GM21423 (cell line): ENCODE results near the gene PSMC5.
"Not testable (repeated sequence)": the region's sequence is repeated elsewhere in the genome, so short reads cannot be mapped to it uniquely, and the experiment has no call there.

ENCODE experiments used
- ATAC-seq: cut with Tn5 transposase; IDR thresholded peaks from one replicate; pipeline ENCODE4 v1.9.1; 2021; ENCODE audit warnings: mild to moderate bottlenecking, moderate library complexity; ENCODE audit not compliant: unreplicated experiment

PSMC5 gene

DNA sequence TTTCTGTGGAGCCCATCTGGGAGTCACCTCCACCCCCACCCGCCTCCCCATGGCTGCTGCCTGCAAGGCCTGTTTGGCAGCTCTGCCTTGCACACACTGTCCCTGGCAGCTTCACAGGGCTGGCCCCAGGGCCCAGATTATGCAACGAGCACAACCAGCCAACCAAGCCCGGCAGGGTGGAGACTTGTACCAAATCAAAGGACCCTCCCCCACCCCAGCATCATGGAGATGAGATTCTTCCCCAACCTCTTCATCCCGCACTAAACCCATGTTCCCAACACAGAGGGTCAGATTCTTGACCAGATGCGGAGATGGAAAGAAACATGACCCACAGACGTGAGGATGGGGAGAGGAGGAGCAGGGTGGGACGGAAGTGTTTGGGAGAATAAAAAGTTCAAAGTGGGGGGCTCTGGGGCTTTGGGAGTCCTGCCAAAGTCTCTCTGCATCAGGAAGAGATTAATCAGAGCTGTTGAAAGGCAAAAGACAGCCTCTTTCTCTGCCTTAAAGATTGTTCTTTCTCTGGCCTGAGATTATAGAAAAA lies 11.5 kb downstream of the PSMC5 start:
- no peak for ATAC-seq

DNA sequence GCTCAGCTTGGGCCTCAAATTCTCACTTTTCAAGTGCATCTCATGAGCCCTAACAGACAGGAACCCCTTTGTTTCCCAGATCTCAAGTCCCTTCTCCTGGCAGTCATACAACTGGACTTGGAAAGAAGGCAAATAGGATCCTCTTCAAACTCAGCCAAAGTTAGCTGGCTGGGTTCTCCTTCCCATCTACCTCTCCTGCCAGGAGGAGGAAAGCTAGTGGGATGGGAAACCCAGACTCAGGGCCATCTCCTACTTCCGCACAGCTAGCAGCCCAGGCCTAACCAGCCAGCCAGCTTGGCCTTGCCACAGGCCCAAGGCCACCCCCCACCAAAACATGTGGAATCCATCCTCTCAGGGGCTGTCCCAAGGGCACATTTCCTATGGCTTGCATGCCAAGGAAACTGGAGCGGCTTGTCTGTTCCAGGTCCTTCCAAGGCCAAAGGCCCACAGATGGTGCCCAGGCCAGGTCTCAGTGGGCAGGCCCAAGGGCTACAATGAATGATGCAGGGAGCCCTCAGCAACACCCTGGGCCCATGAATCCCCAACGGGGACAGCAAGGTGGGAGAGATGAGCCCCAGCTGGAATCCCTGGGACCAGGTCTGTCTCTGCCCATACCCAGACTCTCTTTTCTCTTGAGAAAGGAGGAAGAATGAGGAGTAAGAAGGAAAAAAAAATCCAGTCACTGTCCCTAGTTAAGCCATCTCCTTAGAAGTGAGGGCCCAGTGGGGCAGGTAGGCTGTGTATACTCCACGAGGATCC lies 13.5 kb downstream of the PSMC5 start:
- ATAC-seq, result no peak

DNA sequence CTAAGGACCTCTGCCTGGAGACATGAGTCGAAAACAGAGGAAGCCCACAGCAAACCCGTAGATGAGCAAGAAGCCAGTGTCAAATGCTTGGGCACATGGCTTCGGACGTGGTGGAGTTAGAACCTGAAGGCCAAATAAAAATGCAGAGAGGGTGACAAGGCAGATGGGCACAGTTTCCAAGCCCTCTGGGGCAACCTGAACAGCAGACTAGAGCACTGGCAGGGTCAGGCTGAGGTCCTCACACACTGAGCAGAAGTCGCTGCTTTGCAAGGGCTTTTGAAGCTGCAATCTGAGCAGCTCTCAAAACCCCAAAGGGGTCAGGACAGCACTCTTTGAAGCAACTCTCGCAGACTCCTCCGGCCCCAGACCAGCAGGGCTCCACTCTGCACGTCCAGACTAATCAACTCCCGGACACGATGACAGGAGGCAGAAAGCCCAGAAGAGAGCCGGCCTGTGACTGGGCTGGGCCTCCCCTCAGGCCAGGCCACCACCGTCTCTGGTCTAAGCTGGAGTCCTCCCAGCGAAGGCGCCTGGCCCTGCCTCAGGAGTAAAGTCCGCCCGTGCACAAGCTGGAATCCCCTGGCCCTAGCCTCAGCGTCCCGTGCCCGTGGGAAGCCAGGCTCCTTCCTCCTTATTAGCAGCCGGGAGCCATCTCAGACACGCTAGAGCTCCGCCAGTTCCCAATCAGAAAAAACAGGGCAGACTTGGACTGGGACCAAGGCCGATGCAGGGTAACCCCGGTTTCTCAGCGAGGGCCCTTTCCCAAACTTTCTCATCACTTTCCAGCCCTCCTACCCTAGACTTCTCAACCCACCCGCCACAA lies 14.3 kb downstream of the PSMC5 start:
- ATAC-seq, result no peak

DNA sequence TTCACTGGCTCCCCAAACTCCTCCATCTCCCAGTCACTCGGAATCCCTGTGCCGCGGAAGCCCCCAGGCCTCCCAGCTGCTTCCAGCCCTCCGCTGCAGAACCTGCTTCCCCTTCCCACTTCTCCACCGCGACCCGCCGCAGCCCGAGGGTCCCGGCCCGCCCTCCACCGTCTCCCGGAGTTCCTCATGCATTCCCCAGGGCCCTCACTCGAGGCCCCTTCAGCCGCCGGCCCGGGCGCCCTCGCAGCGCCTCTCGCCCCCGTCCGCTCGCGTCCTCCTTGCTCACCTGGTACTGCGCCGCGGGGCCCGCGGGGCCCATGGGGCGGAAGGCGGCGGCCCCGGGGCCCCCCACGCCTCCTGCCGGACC lies 14.9 kb downstream of the PSMC5 start:
- ATAC-seq, result no peak

DNA sequence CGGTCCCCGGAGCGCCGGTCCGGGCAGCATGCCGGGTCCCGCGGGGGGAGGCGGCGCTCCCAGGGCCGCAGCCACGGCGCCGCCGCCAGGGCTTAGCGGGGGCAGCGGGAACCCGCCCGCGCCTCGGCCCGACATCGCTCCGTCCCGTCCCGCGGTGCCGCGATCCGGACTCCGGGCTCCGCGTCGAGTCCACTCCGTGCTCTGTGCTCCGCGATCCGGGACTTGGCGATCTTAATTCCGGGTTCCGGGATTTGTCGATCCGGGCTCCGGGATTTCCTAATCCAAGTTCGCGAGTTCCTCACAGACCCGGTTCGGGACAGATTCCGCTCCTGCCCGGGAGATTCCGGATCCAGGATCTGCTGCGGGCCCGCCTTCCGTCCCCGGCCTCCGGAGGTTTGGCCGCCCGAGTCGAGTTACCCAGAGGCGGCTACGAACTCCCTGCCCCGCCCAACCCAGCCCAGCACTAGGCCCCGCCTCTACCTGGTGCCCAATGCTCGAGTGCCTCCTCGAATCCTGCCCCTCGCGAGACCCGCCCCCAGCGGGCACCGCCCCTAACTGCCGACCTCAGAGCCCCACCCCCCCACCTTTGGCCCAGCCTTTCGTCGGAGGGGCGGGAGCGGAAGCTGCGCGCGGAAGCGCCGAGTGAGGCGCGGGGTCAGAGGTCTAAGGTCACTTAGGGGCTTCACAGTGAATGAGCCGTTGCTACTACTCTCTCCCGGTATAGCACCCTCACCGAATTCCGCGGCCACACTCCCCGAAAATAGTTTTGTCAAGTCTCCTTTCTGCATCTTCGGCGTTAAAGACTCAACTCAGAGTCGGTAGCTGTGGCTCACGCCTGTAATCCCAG lies 15.5 kb downstream of the PSMC5 start, which contains the start of gene SMARCD2:
TSS of gene SMARCD2 (minus strand) at position 146 of the 847 bp plus-strand sequence. CDS start at position 135, 11 bp downstream.
- peak; percentile 66 for ATAC-seq

DNA sequence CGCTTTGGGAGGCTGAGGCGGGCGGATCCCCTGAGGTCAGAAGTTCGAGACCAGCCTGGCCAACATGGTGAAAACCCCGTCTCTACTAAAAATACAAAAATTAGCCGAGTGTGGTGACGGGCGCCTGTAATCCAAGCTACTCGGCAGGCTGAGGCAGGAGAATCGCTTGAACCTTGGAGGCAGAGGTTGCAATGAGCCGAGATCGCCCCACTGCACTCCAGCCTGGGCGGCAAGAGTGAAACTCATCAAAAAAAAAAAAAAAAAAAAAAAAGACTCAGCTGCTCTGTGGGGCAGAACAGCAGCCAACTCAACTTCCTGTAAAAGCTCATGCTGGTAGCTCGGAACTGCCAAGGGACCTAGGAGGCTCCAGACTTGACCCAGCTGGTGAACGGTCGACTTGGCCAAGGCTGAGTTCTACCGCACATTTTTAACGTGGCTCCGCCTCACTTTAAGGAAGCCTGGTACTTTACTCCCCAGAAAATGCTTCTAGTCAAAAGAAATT lies 16.2 kb downstream of the PSMC5 start:
- not testable (repeated sequence) for ATAC-seq

DNA sequence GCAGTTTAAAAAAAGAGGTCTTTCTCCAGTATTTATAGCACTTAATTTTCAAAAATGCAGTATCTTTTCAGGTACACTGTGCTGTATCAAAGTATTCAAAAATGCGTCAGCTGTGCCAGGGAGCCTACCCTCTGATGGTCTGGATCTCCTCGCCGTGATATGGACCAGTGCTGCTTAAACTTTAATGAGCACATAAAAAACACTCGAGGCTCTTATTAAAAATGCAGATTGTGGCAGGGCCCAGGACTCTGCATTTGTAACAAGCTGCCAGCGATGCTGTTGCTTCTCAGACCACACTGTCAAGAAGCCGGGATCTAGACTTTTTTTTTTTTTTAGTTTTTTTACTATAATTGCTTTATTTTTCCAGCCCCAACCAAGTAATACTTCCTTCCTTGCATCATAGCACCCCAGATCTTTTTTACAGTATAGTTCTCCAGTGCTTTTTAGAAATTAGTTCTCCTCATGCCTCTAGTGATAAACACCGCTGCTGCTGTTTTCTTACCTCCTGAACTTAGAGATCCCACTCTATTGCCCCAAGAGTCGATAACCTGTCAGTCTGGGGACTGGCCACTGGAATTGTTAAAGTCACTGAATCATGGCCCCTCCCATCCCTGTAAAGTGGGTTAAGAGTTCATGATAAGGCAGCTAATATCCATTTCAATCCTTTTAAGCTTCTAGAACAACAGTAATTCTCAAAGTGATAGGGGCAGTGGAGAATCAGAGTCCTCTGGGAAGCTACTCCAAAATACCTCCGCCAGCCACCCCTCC lies 16.9 kb downstream of the PSMC5 start:
- ATAC-seq, result no peak

DNA sequence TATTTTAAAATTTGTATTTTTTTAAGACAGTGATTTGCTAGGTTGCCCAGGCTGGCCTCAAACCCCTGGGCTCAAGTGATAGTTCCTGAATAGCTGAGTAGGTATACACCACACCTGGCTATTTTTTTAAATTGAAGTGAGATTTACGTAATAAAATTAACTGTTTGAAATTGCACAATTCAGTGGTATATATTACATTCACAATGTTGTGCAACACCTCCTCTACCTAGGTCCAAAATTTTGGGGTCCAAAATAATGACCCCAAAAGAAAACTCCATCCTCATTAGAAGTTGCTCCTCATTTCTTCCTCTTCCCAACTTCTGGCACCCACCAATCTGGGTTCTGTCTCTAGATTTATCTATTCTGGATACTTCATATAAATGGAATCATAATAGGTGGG lies 18.3 kb downstream of the PSMC5 start:
- ATAC-seq, result no peak

DNA sequence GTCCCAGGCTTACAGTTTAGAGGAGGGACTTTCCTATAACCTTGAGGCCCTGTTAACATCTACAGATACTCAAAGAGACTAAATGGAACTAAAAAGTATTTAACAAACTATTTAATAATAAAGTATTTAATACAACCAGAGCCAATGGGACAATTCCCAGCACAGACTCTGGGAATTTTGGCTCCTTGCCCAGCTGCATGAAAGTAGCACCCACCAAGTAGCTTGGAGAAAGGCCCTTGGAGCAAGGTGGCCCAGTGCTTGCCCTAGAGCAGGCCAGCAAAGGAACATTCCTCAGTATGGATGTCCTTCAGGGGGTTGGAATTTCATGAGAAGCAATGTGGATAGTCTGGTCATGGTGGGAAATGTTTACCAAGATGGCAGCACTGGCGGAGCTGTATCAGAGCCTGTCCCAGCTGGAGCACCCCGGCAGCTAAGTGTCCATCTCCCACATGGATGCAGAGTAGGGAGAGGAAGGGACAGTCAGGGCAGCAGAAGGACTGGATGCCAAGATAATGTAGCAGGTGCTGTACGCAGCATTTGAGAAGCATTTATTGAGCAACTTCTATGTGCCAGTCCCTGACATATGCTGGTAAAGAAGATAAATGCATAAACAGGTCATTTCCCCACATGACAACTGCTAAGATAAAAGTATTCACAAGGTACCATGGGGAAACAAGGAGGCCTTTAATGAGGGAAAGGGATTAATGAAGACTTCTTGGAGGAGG lies 20.5 kb downstream of the PSMC5 start:
- no peak for ATAC-seq

DNA sequence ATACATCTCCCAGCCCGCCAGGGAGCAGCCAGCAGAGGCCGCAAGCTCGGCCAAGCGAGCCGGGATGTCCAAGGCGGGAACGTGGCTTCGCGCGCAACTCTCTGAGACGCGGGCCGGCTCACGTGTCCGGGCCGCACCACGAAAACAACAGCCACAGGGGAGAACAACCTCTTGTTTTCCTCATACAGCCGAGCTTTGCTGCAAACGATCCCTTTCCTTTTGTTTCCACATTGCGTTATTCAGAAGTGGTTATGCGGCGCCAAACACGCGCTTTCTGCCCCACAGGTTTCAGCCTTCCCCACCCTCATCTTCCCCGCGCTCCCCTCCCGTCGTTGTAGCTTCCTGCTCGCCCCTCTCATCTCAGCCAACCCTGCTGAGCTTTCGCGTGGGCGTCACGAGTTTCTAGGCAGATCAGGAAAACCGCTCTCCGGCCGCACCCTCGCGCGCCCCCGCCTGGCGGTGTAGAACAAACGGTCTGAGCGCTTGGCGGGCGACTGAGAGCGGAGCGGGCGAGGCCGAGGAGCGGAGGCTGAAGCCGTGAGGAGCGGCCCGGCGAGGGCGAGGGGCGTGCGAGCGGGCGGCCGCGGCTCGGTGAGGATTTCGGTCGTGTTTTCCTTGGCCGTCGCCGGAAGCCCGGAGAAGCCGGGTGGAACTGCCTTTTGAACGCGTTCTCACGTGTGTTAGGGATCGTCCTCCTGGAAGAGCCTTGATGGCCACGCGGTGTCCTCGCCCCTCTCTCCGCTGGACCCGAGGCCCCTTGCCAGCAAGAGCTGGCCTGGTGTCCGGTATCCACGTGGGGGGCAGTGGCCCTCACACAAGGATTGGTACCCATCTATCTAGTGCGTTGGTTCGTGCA lies 21.8 kb downstream of the PSMC5 start:
- ATAC-seq, result peak; percentile 85

DNA sequence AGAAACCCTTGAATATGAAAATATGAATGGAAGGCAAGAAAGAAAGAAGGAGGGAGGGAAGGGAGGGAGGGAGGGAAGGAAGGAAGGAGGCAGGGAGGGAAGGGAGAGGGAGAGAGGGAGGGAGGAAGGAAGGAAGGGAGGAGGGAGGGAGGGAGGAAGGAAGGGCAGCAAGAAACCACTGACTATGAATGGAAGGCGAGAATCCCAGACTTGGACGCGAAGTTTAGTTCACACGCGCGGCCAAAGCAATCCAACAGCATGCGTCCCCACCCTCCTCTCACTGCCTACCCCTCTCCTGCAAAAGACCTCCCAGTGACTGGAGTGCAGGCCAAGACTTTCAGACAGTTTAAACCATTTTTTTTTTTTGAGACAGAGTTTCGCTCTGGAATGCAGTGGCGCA lies 23.2 kb downstream of the PSMC5 start:
- no peak for ATAC-seq

DNA sequence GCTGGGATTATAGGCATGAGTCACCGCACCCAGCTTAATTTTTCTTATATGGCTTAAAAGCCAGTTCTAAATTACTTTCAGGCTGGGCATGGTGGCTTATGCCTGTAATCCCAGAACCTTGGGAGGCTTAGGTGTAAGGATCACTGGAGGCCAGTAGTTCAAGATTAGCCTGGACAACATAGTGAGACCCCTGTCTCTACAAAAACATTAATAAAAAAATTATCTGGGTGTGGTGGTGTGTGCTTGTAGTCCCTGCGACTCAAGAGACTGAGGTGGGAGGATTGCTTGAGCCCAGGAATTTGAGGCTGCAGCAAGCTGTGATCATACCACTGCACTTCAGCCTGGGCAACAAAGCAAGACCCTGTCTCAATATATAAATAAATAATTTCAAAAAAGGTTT lies 26.0 kb downstream of the PSMC5 start:
- no peak for ATAC-seq

DNA sequence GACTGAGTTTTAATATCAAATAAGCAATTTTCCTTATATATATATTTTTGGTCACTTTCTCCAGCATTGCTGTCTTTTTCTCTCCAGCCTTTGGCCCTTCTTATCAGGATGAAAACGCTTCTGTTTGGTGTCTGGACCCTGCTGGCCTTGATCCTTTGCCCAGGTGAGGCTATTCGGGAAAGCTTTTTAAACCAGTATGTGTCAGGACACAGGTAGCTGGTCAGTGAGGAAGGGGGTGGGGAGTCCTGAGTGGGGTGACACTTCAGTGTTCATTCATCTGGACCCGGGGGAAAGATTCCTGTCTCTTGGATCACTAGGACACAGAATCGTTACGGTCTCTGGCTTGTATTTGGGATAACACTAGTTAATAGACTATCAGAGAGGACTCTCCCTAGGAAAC lies 27.5 kb downstream of the PSMC5 start:
- ATAC-seq, result no peak

DNA sequence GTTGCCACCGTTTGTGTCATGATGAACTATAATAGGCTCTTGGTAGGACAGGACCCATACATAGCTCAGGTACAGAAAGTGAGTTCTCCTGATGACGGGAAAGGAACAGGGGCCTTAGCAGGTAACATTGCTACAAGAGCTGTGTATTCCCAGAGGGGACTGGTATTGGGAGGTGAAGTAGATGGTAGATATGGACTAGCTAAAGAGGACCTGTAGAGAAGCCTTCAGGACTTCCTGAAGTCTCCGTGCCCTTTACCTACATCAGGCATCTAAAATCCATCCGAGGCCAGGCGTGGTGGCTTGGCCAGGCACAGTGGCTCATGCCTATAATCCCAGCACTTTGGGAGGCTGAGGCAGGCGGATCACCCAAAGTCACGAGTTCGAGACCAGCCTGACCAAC lies 28.0 kb downstream of the PSMC5 start:
- ATAC-seq, result no peak

DNA sequence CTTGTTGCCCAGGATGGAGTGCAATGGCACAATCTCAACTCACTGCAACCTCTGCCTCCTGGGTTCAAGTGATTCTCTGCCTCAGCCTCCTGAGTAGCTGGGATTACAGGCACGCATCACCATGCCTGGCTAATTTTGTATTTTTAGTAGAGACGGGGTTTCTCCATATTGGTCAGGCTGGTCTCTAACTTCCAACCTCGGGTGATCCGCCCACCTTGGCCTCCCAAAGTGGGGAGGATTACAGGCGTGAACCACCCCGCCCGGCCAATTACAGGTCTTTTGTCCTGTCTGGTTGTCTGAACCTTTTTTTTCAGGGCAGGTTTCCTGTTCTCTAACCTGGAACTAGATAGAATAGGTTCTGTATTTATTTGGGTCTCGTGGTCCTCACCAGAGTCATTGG lies 29.2 kb downstream of the PSMC5 start:
- not testable (repeated sequence) for ATAC-seq

DNA sequence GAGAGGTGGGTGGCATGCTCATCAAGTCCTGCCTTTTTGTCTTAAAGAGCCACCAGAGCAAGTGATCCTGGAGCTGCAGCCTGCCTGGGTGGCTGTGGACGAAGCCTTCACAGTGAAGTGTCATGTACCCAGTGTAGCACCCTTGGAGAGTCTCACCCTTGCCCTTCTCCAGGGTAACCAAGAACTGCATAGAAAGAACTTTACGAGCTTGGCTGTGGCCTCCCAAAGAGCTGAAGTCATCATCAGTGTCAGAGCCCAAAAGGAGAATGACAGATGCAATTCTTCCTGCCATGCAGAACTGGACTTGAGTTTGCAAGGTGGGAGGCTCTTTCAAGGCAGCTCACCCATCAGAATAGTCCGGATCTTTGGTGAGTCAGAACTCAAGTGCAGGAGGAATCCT lies 32.0 kb downstream of the PSMC5 start:
- no peak for ATAC-seq

DNA sequence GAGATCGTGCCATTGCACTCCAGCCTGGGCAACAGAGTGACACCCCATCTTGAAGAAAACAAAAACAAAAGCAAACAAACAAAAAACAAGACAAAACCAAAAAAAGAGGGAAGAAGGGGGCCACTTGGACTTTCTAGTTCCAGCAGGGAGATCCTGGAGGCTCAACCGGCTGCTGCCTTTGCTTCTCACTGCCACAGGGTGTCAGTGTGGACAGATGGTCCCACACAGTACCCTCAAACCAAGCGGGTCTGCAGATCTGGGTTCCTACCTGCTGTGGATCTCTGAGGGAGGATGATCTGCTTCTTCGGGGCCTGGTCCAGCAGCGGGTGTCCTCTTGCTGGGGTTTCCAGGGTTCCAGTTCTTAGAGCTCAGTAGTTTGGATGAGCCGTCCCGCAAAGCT lies 39.4 kb downstream of the PSMC5 start:
- not testable (repeated sequence) for ATAC-seq

DNA sequence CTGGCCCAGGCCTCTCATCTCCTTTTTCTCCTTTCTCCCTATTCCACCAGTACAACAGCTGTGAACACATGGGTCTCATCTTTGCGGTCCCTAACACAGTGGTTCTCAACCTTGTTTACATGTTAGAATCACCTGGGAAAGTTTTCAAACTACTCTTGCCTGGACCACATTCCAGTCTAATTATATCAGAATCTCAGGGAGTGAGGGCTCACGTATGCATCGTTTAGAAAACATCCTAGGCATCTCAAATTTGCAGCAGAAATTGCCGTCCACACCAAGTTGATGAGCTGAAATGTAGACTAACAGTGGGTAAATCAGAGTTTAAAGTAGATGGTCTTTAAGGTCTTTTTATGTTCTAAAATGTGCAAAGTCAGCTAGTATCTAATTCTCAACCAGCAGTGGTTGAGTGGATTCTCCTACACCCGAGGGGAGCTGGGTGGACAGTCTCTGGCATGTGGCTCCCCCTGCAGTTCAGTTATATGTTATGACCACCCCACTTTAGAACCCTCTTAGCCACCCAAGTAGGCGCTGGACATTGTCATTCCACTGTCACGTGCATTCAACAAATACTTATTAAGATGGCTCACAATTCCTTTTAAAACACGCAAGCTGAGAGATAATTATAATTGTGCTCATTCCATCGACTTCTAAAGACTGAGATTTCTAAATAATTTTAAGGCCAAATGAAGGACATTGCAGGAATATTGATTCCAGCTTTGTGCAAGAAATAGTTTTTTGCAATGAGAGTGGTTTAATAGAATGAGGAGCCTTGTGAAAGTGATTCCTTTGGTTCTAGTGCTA lies 42.5 kb downstream of the PSMC5 start:
- ATAC-seq, result not testable (repeated sequence)
